ENCODE data around the gene STMND1. TPM values are rescaled to one million over a fixed set of nuclear protein-coding genes. Genes with fewer than 3 reads are reported as not detected.

The STMND1 gene
- total RNA-seq, 4 donors from 2014 or later: not detected

- no peak for ATAC-seq
- 69 to 85% methylated on average over 2 of the region's 2 CpGs for WGBS, 2 donors (ENCODE audit: low coverage in 1 of 2)
- Histone ChIP-seq H3K36me3 (no peaks in the 10 kb centered on the region), H3K27me3 (no peaks in the 10 kb centered on the region), H3K27ac (no peak overlapping the region), H3K9me3 (peaks cover 0 to 7% (median 0%) of the 10 kb centered on the region in 3 donors), H3K4me1 (no peaks in the 10 kb centered on the region), H3K4me3 (no peak overlapping the region)
- TF ChIP-seq POLR2AphosphoS5 (IDR thresholded peaks at IDR 0.05) (no peak), CTCF (IDR thresholded peaks at IDR 0.05) (no peak), POLR2A (IDR thresholded peaks at IDR 0.05) (no peak), EP300 (IDR thresholded peaks at IDR 0.05) (no peak)
These were observed 55.8 kb downstream of the STMND1 start for GRCh38 chr6:17157617-17158016.

GRCh38 chr6:17159240-17159639 is 57.4 kb downstream of the STMND1 start:
- Histone ChIP-seq H3K4me1 (no peaks in the 10 kb centered on the region), H3K27me3 (no peaks in the 10 kb centered on the region)
- 71 to 72% methylated on average over 1 to 5 of the region's 5 CpGs for WGBS, 2 donors (ENCODE audit: low coverage in 1 of 2)

GRCh38 chr6:17161076-17161475 is 59.2 kb downstream of the STMND1 start:
- no peak for TF ChIP-seq POLR2A (IDR thresholded peaks at IDR 0.05)
- no peak for TF ChIP-seq CTCF (IDR thresholded peaks at IDR 0.05)
- no peak for TF ChIP-seq EP300 (IDR thresholded peaks at IDR 0.05)
- no peak for TF ChIP-seq POLR2AphosphoS5 (IDR thresholded peaks at IDR 0.05)
- 71 to 83% methylated on average over 2 of the region's 2 CpGs for WGBS, 2 donors (ENCODE audit: low coverage in 1 of 2)
- no peaks in the 10 kb centered on the region for H3K9me3 ChIP-seq
- no peak overlapping the region for H3K27ac ChIP-seq
- ATAC-seq: no peak
- no peaks in the 10 kb centered on the region for H3K4me1 ChIP-seq
- H3K4me3 ChIP-seq: no peak overlapping the region
- H3K36me3 ChIP-seq: no peaks in the 10 kb centered on the region
- H3K27me3 ChIP-seq: no peaks in the 10 kb centered on the region

More at GRCh38 chr6:17159240-17159639, 57.4 kb downstream of the STMND1 start:
- Histone ChIP-seq H3K27ac (no peak overlapping the region), H3K9me3 (no peaks in the 10 kb centered on the region), H3K36me3 (no peaks in the 10 kb centered on the region), H3K4me3 (no peak overlapping the region)
- TF ChIP-seq POLR2A (IDR thresholded peaks at IDR 0.05) (no peak), CTCF (IDR thresholded peaks at IDR 0.05) (no peak), EP300 (IDR thresholded peaks at IDR 0.05) (no peak), POLR2AphosphoS5 (IDR thresholded peaks at IDR 0.05) (no peak)
- ATAC-seq: no peak

GRCh38 chr6:17165383-17165782 is 63.5 kb downstream of the STMND1 start:
- Histone ChIP-seq H3K4me1 (no peaks in the 10 kb centered on the region), H3K4me3 (no peak overlapping the region), H3K36me3 (no peaks in the 10 kb centered on the region), H3K27ac (no peak overlapping the region), H3K9me3 (no peaks in the 10 kb centered on the region), H3K27me3 (no peaks in the 10 kb centered on the region)
- TF ChIP-seq POLR2A (IDR thresholded peaks at IDR 0.05): no peak
- no peak for TF ChIP-seq EP300 (IDR thresholded peaks at IDR 0.05)
- TF ChIP-seq POLR2AphosphoS5 (IDR thresholded peaks at IDR 0.05): no peak
- TF ChIP-seq CTCF (IDR thresholded peaks at IDR 0.05): no peak
- 66 to 79% methylated on average over 5 of the region's 5 CpGs for WGBS, 2 donors (ENCODE audit: low coverage in 1 of 2)
- no peak for ATAC-seq

- no peak for ATAC-seq
- TF ChIP-seq CTCF (IDR thresholded peaks at IDR 0.05) (peak in 3 of 4 experiments; percentile 10 to 44 (median 16)), POLR2AphosphoS5 (IDR thresholded peaks at IDR 0.05) (no peak)
- no peaks in the 10 kb centered on the region for H3K36me3 ChIP-seq
- H3K4me1 ChIP-seq: no peaks in the 10 kb centered on the region
- no peak overlapping the region for H3K4me3 ChIP-seq
- WGBS, 2 donors (ENCODE audit: low coverage in 1 of 2): 53 to 61% methylated on average over 3 to 8 of the region's 9 CpGs
- no peaks in the 10 kb centered on the region for H3K9me3 ChIP-seq
- no peaks in the 10 kb centered on the region for H3K27me3 ChIP-seq
- no peak overlapping the region for H3K27ac ChIP-seq
These were observed 65.6 kb downstream of the STMND1 start for GRCh38 chr6:17167327-17167979.
